Measurements from ENCODE around the gene ARF5. TPM values are rescaled to one million over a fixed set of nuclear protein-coding genes. Genes with fewer than 3 reads are reported as not detected.
A peak's percentile ranks its signal among the peaks of the same experiment; 100 is the strongest.

Gene ARF5
- total RNA-seq, 1 experiment from 2014 or later: 172 TPM

DNA sequence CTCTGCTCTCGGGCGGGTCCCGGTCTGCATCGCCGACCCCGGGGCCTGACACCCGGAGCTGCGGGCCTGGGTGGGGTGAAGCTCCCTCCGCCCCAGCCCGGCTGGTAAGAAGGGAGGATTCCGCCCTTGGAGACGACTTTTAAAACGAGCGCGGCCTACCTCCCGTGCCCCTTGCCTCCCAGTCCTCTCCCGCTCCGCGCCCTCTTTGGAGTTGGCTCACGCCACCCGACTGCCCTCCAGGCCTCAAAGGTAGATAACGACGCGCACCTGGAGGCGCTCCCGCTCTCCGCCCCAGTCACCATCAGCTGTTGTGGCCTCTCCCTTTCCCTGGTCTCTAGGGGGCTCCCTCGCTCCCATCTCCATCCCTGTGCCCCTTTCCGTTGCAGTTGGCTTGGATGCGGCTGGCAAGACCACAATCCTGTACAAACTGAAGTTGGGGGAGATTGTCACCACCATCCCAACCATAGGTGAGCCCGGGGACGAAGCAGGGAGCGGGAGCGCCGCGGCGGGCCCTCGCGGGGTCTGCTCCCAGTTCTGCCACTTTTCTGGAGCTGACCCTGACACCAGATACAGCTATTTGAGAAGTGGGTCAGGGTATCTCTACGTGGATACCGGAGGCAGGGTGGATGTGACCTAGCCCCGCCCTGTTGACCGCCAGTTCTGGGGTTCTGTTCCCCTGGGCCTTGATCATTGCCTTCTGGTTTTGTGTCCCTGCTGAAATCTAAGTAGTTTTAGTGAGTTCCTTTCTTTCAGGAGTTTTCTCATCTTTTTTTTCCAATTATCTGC lies 679 bp downstream of the ARF5 start:
- BruUV-seq (replicated peaks): no TSS peak
- Histone ChIP-seq H3K4me1 (peaks cover 29% of the 10 kb centered on the region), H3K9me3 (no peaks in the 10 kb centered on the region), H3K27me3 (replicated peaks; ENCODE audit: control insufficient read depth, insufficient read depth, low read length) (no peaks in the 10 kb centered on the region), H3K4me3 (ENCODE audit: low read depth, low read length) (peak overlapping the region; percentile 91), H3K36me3 (ENCODE audit: control insufficient read depth, insufficient read depth, low read length) (0 out of 2 replicates have a peak, but pooled peaks cover 1% of the 10 kb centered on the region)
- POLR2A ChIA-PET: interaction anchor here (1.4 to 1.5 kb wide), 2 partner anchors 40 to 62 kb away, joined by 3 to 4 read pairs; no protein-coding TSS in a partner anchor
- intact Hi-C loops (cut with micrococcal nuclease; ENCODE audit: unreplicated experiment): loop anchor here (1.0 to 10.0 kb wide), 3 partner anchors 40 to 194 kb away; partner anchors contain the start of gene ZNF800
- Mint-ChIP-seq H3K4me1 (ENCODE audit: low read depth, unreplicated experiment) (peaks cover 23% of the 10 kb centered on the region), H3K27me3 (ENCODE audit: insufficient read depth, unreplicated experiment) (no peaks in the 10 kb centered on the region), H3K4me3 (ENCODE audit: unreplicated experiment) (peak overlapping the region; percentile 83), H3K9me3 (ENCODE audit: unreplicated experiment) (no peaks in the 10 kb centered on the region), H3K36me3 (ENCODE audit: insufficient read depth, unreplicated experiment) (peaks cover 45% of the 10 kb centered on the region), H3K27ac (ENCODE audit: unreplicated experiment) (peak overlapping the region; percentile 90)
- peak; percentile 81 to 82 for DNase-seq
- CTCF ChIA-PET: interaction anchor here (1.0 to 1.7 kb wide), 4 partner anchors 12 to 62 kb away, joined by 3 to 8 read pairs (median 4); no protein-coding TSS in a partner anchor
- TF ChIP-seq, protein P1, sequence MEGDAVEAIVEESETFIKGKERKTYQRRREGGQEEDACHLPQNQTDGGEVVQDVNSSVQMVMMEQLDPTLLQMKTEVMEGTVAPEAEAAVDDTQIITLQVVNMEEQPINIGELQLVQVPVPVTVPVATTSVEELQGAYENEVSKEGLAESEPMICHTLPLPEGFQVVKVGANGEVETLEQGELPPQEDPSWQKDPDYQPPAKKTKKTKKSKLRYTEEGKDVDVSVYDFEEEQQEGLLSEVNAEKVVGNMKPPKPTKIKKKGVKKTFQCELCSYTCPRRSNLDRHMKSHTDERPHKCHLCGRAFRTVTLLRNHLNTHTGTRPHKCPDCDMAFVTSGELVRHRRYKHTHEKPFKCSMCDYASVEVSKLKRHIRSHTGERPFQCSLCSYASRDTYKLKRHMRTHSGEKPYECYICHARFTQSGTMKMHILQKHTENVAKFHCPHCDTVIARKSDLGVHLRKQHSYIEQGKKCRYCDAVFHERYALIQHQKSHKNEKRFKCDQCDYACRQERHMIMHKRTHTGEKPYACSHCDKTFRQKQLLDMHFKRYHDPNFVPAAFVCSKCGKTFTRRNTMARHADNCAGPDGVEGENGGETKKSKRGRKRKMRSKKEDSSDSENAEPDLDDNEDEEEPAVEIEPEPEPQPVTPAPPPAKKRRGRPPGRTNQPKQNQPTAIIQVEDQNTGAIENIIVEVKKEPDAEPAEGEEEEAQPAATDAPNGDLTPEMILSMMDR (IDR thresholded peaks at IDR 0.05; ENCODE audit: insufficient read depth in 1 of 2, low read depth in 1 of 2, low read length in 1 of 2, severe bottlenecking in 1 of 2, unreplicated experiment in 1 of 2): peak; percentile 28 to 69

DNA sequence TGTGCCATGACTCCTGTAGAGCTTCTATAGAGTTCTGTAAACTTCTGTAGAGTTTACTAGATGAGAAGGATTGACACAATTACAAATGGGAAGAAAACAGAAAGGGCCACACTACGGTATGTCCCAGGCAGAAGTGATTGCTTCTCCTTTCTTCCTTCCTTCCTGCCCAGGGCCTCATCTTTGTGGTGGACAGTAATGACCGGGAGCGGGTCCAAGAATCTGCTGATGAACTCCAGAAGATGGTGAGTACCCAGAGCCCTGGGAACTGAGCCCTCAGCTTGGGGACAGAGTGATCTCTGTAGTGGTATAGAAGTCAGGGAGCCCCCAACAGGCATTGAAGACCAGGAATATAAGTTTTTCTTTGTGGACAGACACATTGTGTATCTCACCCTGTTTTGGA lies 1.7 kb downstream of the ARF5 start:
- Mint-ChIP-seq H3K27me3 (ENCODE audit: insufficient read depth, unreplicated experiment) (no peaks in the 10 kb centered on the region), H3K4me1 (ENCODE audit: low read depth, unreplicated experiment) (peaks cover 13% of the 10 kb centered on the region), H3K36me3 (ENCODE audit: insufficient read depth, unreplicated experiment) (peaks cover 39% of the 10 kb centered on the region), H3K4me3 (ENCODE audit: unreplicated experiment) (peak overlapping the region; percentile 83), H3K9me3 (ENCODE audit: unreplicated experiment) (no peaks in the 10 kb centered on the region), H3K27ac (ENCODE audit: unreplicated experiment) (no peak overlapping the region)
- BruUV-seq (replicated peaks): no TSS peak
- TF ChIP-seq, protein P1 (IDR thresholded peaks at IDR 0.05; ENCODE audit: insufficient read depth in 1 of 2, low read depth in 1 of 2, low read length in 1 of 2, severe bottlenecking in 1 of 2, unreplicated experiment in 1 of 2): no peak
- POLR2A ChIA-PET: no interaction called here
- Histone ChIP-seq H3K36me3 (ENCODE audit: control insufficient read depth, insufficient read depth, low read length) (0 out of 2 replicates have a peak, but pooled peaks cover 1% of the 10 kb centered on the region), H3K27me3 (replicated peaks; ENCODE audit: control insufficient read depth, insufficient read depth, low read length) (no peaks in the 10 kb centered on the region), H3K9me3 (no peaks in the 10 kb centered on the region), H3K4me3 (ENCODE audit: low read depth, low read length) (no peak overlapping the region), H3K4me1 (peaks cover 24% of the 10 kb centered on the region)
- intact Hi-C loops (cut with micrococcal nuclease; ENCODE audit: unreplicated experiment): loop anchor here (10.0 kb wide), 1 partner anchor 195 kb away; the partner anchor contains the start of gene ZNF800
- DNase-seq: no peak
- CTCF ChIA-PET: no interaction called here

DNA sequence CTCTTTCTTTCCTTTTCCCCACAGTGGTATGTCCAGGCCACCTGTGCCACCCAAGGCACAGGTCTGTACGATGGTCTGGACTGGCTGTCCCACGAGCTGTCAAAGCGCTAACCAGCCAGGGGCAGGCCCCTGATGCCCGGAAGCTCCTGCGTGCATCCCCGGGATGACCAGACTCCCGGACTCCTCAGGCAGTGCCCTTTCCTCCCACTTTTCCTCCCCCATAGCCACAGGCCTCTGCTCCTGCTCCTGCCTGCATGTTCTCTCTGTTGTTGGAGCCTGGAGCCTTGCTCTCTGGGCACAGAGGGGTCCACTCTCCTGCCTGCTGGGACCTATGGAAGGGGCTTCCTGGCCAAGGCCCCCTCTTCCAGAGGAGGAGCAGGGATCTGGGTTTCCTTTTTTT lies 3.0 kb downstream of the ARF5 start:
- DNase-seq: no peak
- Mint-ChIP-seq H3K36me3 (ENCODE audit: insufficient read depth, unreplicated experiment) (peaks cover 38% of the 10 kb centered on the region), H3K27me3 (ENCODE audit: insufficient read depth, unreplicated experiment) (no peaks in the 10 kb centered on the region), H3K9me3 (ENCODE audit: unreplicated experiment) (no peaks in the 10 kb centered on the region), H3K4me3 (ENCODE audit: unreplicated experiment) (no peak overlapping the region), H3K4me1 (ENCODE audit: low read depth, unreplicated experiment) (peaks cover 11% of the 10 kb centered on the region), H3K27ac (ENCODE audit: unreplicated experiment) (no peak overlapping the region)
- BruUV-seq (replicated peaks): no TSS peak
- CTCF ChIA-PET: interaction anchor here (0.5 kb wide), 1 partner anchor 38 kb away, joined by 3 read pairs; no protein-coding TSS in a partner anchor
- Histone ChIP-seq H3K9me3 (no peaks in the 10 kb centered on the region), H3K36me3 (ENCODE audit: control insufficient read depth, insufficient read depth, low read length) (0 out of 2 replicates have a peak, but pooled peaks cover 1% of the 10 kb centered on the region), H3K4me3 (ENCODE audit: low read depth, low read length) (no peak overlapping the region), H3K4me1 (peaks cover 18% of the 10 kb centered on the region), H3K27me3 (replicated peaks; ENCODE audit: control insufficient read depth, insufficient read depth, low read length) (no peaks in the 10 kb centered on the region)
- POLR2A ChIA-PET: no interaction called here
- intact Hi-C loops (cut with micrococcal nuclease; ENCODE audit: unreplicated experiment): no loop called here
- TF ChIP-seq, protein P1 (IDR thresholded peaks at IDR 0.05; ENCODE audit: insufficient read depth in 1 of 2, low read depth in 1 of 2, low read length in 1 of 2, severe bottlenecking in 1 of 2, unreplicated experiment in 1 of 2): no peak

Measured in Caco-2 (cell line).